ENCODE data around the gene ARHGAP5. TPM values are rescaled to one million over a fixed set of nuclear protein-coding genes. Genes with fewer than 3 reads are reported as not detected.

ARHGAP5 gene
- total and polyA plus RNA-seq, 2 donors (not counting 1 experiment from before 2014, with no cell fraction given), result 6.4 to 65.0 TPM

GRCh38 chr14:32201193-32201815 lies 124.2 kb downstream of the ARHGAP5 start:
- WGBS (ENCODE audit: insufficient coverage), result under 1% methylated on average over 46 of the region's 46 CpGs

More at GRCh38 chr14:32201193-32201815, 124.2 kb downstream of the ARHGAP5 start:
- Mint-ChIP-seq H3K4me1 (peaks cover 44% of the 10 kb centered on the region), H3K27ac (peak overlapping the region; percentile 99), H3K27me3 (no peaks in the 10 kb centered on the region), H3K9me3 (ENCODE audit: insufficient read depth) (no peaks in the 10 kb centered on the region), H3K4me3 (peak overlapping the region; percentile 92)
- H3K9me3 ChIP-seq (ENCODE audit: control extremely low read depth in 1 of 3, control insufficient read depth in 2 of 3, insufficient read depth in 1 of 3, low read length in 2 of 3), result no peaks in the 10 kb centered on the region
- peak overlapping the region; percentile 84 to 88 (median 87) for H3K4me3 ChIP-seq (ENCODE audit: control extremely low read depth in 1 of 5, extremely low read depth in 1 of 5, insufficient read depth in 1 of 5, low read depth in 2 of 5, low read length in 4 of 5)
- ATAC-seq (ENCODE audit: low read depth) (peak; percentile 65), DNase-seq (peak; percentile 92)
- no peaks in the 10 kb centered on the region for H4K20me1 ChIP-seq (ENCODE audit: control insufficient read depth, insufficient read depth, low read length, poor library complexity, severe bottlenecking)
- peak overlapping the region; percentile 86 for H2AFZ ChIP-seq (ENCODE audit: insufficient read depth, low read depth, low read length, poor library complexity, severe bottlenecking)
- peaks cover 13 to 27% of the 10 kb centered on the region in 2 donors for H3K4me1 ChIP-seq (ENCODE audit: control insufficient read depth in 2 of 2, insufficient read depth in 2 of 2, low read length in 2 of 2)
- no peaks in the 10 kb centered on the region for H3K27me3 ChIP-seq (replicated peaks in 1 of 4; ENCODE audit: control extremely low read depth in 1 of 4, control insufficient read depth in 3 of 4, insufficient read depth in 4 of 4, low read length in 3 of 4)
- intact Hi-C loops (cut with micrococcal nuclease), result loop anchor here (2.0 to 10.0 kb wide), 4 partner anchors 47 to 1174 kb away; partner anchors contain the start of genes AP4S1, DTD2, HECTD1 and STRN3
- peak overlapping the region; percentile 77 for H3K4me2 ChIP-seq (replicated peaks; ENCODE audit: low read depth, low read length, poor library complexity, severe bottlenecking)
- H3K9ac ChIP-seq (ENCODE audit: low read length), result peak overlapping the region; percentile 93
- peak overlapping the region; percentile 99 for H3K27ac ChIP-seq (ENCODE audit: low read length in 2 of 2)
- no peaks in the 10 kb centered on the region for H3K36me3 ChIP-seq (replicated peaks in 1 of 2; ENCODE audit: control extremely low read depth in 1 of 2, control insufficient read depth in 1 of 2, extremely low read depth in 1 of 2, insufficient read depth in 2 of 2, low read length in 1 of 2)
- ChIA-PET POLR2A (interaction anchor here (2.4 kb wide), 1 partner anchor 124 kb away, joined by 33 read pairs; the partner anchor contains the start of gene ARHGAP5), CTCF (interaction anchor here (1.4 to 2.5 kb wide), 2 partner anchors 125 to 994 kb away, joined by 3 to 13 read pairs; partner anchors contain the start of genes ARHGAP5 and HECTD1)
- TF ChIP-seq CTCF (IDR thresholded peaks at IDR 0.05) (no peak), EZH2 (IDR thresholded peaks at IDR 0.05; ENCODE audit: borderline replicate concordance, insufficient read depth, low read depth, low read length, poor library complexity, severe bottlenecking) (no peak)
- no peaks in the 10 kb centered on the region for H3K79me2 ChIP-seq (ENCODE audit: control insufficient read depth, insufficient read depth, low read length)

Measured in B cell (primary cell).